Measurements from ENCODE around the gene KIAA1549.

DNA sequence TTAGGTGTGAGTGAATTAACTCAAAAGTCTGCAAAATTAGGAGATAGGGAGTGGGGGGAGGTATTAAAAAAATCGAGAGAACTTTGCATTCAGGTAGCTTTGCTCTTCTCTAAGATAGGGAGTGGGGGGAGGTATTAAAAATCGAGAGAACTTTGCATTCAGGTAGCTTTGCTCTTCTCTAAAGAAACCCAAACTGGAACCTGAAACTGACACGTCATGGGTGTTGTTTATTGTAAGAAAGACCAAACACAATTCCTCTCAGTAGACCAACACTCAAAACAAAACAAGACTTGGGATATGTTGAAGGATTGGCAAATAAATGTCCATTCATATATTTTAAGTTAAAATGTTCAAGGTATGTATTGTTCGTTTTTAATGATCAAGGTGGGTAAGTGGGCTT, 87.9 kb downstream of the KIAA1549 start:
- TF ChIP-seq, protein P1, sequence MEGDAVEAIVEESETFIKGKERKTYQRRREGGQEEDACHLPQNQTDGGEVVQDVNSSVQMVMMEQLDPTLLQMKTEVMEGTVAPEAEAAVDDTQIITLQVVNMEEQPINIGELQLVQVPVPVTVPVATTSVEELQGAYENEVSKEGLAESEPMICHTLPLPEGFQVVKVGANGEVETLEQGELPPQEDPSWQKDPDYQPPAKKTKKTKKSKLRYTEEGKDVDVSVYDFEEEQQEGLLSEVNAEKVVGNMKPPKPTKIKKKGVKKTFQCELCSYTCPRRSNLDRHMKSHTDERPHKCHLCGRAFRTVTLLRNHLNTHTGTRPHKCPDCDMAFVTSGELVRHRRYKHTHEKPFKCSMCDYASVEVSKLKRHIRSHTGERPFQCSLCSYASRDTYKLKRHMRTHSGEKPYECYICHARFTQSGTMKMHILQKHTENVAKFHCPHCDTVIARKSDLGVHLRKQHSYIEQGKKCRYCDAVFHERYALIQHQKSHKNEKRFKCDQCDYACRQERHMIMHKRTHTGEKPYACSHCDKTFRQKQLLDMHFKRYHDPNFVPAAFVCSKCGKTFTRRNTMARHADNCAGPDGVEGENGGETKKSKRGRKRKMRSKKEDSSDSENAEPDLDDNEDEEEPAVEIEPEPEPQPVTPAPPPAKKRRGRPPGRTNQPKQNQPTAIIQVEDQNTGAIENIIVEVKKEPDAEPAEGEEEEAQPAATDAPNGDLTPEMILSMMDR (IDR thresholded peaks at IDR 0.05; ENCODE audit: insufficient read depth, low read length, poor library complexity, severe bottlenecking), result no peak
- TF ChIP-seq EZH2phosphoT487 (conservative IDR thresholded peaks at IDR 0.05; ENCODE audit: low read length), result no peak
